PC-9 (cell line): Measurements from ENCODE around the gene NMD3. TPM values are rescaled to one million over a fixed set of nuclear protein-coding genes. Genes with fewer than 3 reads are reported as not detected.
A peak's percentile ranks its signal among the peaks of the same experiment; 100 is the strongest.

Source experiments
- BruUV-seq: library from RNA; stranded (reverse); fragments of 400-500 nt; replicated peaks from 2 replicates; lab custom pipeline; 2021; lab: Mats Ljungman, UMichigan
- CTCF ChIA-PET: fragments of 300-600 bp; sonication (Branson Sonifier 250); formaldehyde crosslinking; loops from one replicate; lab custom pipeline; 2022; ENCODE audit warnings: antibody characterized with exemption; lab: Charles Lee
- POLR2A ChIA-PET: fragments of 300-600 bp; sonication (Branson Sonifier 250); formaldehyde crosslinking; loops from one replicate; lab custom pipeline; 2022; ENCODE audit warnings: antibody characterized with exemption; ENCODE audit not compliant: unreplicated experiment; lab: Charles Lee
- DNase-seq, 2 experiments: peaks; one replicate each; pipeline versions ENCODE4 v3.0.0 to v3.0.0-alpha.2; 2015 to 2022; ENCODE audit warnings: mixed read lengths in 1 of 2
- H2AFZ ChIP-seq: fragments of 200-600 bp; sonication (generic); 2 replicates; pipeline ENCODE4 v1.8.1; 2017; ENCODE audit warnings: antibody characterized with exemption
- H3F3A ChIP-seq: fragments of 200-600 bp; sonication (generic); 2 replicates; pipeline ENCODE4 v1.8.1; 2017; ENCODE audit warnings: antibody characterized with exemption, mild to moderate bottlenecking, low read depth; ENCODE audit not compliant: insufficient read depth
- H3K27ac ChIP-seq: fragments of 200-600 bp; sonication (generic); 2 replicates; pipeline ENCODE4 v1.6.1; 2016; ENCODE audit warnings: mixed run types
- H3K27me3 ChIP-seq: fragments of 200-600 bp; sonication (generic); 2 replicates; pipeline ENCODE4 v1.6.1; 2016; ENCODE audit warnings: low read depth, mixed run types; ENCODE audit not compliant: insufficient read depth
- H3K36me3 ChIP-seq: fragments of 200-600 bp; sonication (generic); 2 replicates; pipeline ENCODE4 v1.6.1; 2016; ENCODE audit warnings: low read depth, mixed run types
- H3K4me1 ChIP-seq: fragments of 200-600 bp; sonication (generic); replicated peaks from 2 replicates; pipeline ENCODE4 v1.6.1; 2016; ENCODE audit warnings: mixed run types; ENCODE audit not compliant: insufficient read depth
- H3K4me2 ChIP-seq: fragments of 200-600 bp; sonication (generic); 2 replicates; pipeline ENCODE4 v1.6.1; 2017; ENCODE audit warnings: mixed run types
- H3K4me3 ChIP-seq: fragments of 200-600 bp; sonication (generic); 2 replicates; pipeline ENCODE4 v1.6.1; 2016; ENCODE audit warnings: mixed run types
- H3K79me2 ChIP-seq: fragments of 200-600 bp; sonication (generic); 2 replicates; pipeline ENCODE4 v1.6.1; 2017; ENCODE audit warnings: low read depth, mixed run types
- H3K9me2 ChIP-seq: fragments of 200-600 bp; sonication (generic); 2 replicates; pipeline ENCODE4 v1.8.1; 2017; ENCODE audit warnings: mild to moderate bottlenecking; ENCODE audit not compliant: insufficient read depth
- H3K9me3 ChIP-seq: fragments of 200-600 bp; sonication (generic); 2 replicates; pipeline ENCODE4 v1.8.1; 2016; ENCODE audit warnings: low read depth; ENCODE audit not compliant: insufficient read depth
- H4K20me1 ChIP-seq: fragments of 200-600 bp; sonication (generic); 2 replicates; pipeline ENCODE4 v1.8.1; 2017; ENCODE audit not compliant: insufficient read depth
- EZH2 ChIP-seq: fragments of 200-600 bp; sonication (generic); IDR thresholded peaks from 2 replicates; pipeline ENCODE4 v1.8.0; 2017; ENCODE audit warnings: antibody characterized with exemption, low read depth
- intact Hi-C: fragments of 100-400 bp; cut with micrococcal nuclease; formaldehyde crosslinking; loops from one replicate; pipeline ENCODE4 v1.10.0; 2022; ENCODE audit not compliant: unreplicated experiment
- total RNA-seq: library from RNA; stranded (reverse); gene quantifications from 2 replicates; pipeline ENCODE4 v1.2.3, GENCODE V29; 2021
- TF ChIP-seq, protein P1 (sequence below): fragments of 200-600 bp; sonication (generic); conservative IDR thresholded peaks from 2 replicates; pipeline ENCODE4 v1.6.1; 2017; ENCODE audit warnings: mixed run types, antibody characterized with exemption, mild to moderate bottlenecking, moderate library complexity

NMD3 gene
- total RNA-seq, 1 experiment from 2014 or later: 56.5 TPM

DNA sequence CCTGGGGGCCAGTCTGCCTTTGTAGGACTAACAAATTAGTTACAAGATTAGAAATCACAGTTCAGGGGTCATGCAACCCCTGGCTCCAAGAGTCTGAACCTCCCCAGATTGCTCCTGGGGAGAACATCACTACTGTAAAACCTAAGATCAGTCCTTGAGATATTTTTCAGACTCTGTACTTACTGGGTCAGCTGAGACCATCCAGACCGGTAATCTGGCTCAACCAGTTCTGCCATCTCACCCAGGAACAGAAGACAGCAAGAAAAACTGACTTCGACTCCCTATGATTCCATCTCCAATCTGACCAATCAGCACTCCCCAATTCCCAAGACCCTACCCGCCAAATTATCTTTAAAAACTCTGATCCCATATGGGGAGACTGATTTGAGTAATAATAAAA is 47.5 kb downstream of the NMD3 start:
- no peaks in the 10 kb centered on the region for H3K36me3 ChIP-seq
- intact Hi-C loops: no loop called here
- CTCF ChIA-PET: interaction anchor here (0.6 kb wide), 1 partner anchor 157 kb away, joined by 8 read pairs; no protein-coding TSS in a partner anchor
- H3K4me1 ChIP-seq: peaks cover 15% of the 10 kb centered on the region
- POLR2A ChIA-PET: no interaction called here
- no peaks in the 10 kb centered on the region for H3K9me2 ChIP-seq
- no peak overlapping the region for H3K27ac ChIP-seq
- no peak overlapping the region for H2AFZ ChIP-seq
- H3K79me2 ChIP-seq: no peaks in the 10 kb centered on the region
- H3K9me3 ChIP-seq: peaks cover 14% of the 10 kb centered on the region
- no peak overlapping the region for H3K4me2 ChIP-seq
- BruUV-seq: no TSS peak
- no peaks in the 10 kb centered on the region for H3K27me3 ChIP-seq
- H3K4me3 ChIP-seq: no peak overlapping the region
- TF ChIP-seq, protein P1, sequence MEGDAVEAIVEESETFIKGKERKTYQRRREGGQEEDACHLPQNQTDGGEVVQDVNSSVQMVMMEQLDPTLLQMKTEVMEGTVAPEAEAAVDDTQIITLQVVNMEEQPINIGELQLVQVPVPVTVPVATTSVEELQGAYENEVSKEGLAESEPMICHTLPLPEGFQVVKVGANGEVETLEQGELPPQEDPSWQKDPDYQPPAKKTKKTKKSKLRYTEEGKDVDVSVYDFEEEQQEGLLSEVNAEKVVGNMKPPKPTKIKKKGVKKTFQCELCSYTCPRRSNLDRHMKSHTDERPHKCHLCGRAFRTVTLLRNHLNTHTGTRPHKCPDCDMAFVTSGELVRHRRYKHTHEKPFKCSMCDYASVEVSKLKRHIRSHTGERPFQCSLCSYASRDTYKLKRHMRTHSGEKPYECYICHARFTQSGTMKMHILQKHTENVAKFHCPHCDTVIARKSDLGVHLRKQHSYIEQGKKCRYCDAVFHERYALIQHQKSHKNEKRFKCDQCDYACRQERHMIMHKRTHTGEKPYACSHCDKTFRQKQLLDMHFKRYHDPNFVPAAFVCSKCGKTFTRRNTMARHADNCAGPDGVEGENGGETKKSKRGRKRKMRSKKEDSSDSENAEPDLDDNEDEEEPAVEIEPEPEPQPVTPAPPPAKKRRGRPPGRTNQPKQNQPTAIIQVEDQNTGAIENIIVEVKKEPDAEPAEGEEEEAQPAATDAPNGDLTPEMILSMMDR: no peak
- no peak for TF ChIP-seq EZH2
- H3F3A ChIP-seq: peaks cover 3% of the 10 kb centered on the region; the same call in 1 of the 2 replicates
- DNase-seq: peak; percentile 19 to 41
- no peaks in the 10 kb centered on the region for H4K20me1 ChIP-seq

DNA sequence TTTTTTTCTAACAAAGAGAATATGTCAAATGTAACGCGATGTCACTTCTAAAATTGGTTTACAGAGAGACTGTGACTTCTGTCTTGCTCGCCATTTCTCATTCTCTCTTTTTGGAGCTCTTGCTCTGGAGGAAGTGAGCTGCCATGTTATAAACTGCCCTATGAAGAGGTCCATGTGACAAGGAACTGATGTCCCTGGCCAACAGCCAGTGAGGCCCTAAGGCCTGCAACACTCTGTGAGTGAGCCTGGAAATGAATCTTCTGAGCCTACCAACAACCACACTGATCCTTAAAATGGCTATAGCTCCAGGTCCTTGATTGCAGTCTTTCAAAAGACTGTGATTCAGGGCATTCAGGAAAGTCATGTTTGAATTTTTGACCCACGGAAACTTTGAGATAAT is 49.9 kb downstream of the NMD3 start:
- POLR2A ChIA-PET: interaction anchor here (0.6 kb wide), 1 partner anchor 9 kb away, joined by 6 read pairs; no protein-coding TSS in a partner anchor
- Histone ChIP-seq H3K9me2 (no peaks in the 10 kb centered on the region), H4K20me1 (no peaks in the 10 kb centered on the region), H3K4me1 (peaks cover 15% of the 10 kb centered on the region), H3K4me2 (no peak overlapping the region), H3K36me3 (no peaks in the 10 kb centered on the region), H3K27ac (no peak overlapping the region), H3K4me3 (no peak overlapping the region), H3F3A (peaks cover 3% of the 10 kb centered on the region; the same call in 1 of the 2 replicates), H2AFZ (no peak overlapping the region), H3K27me3 (no peaks in the 10 kb centered on the region), H3K9me3 (no peaks in the 10 kb centered on the region; the same call in none of the 2 replicates), H3K79me2 (no peaks in the 10 kb centered on the region)
- no TSS peak for BruUV-seq
- TF ChIP-seq, protein P1: no peak
- no peak for TF ChIP-seq EZH2
- intact Hi-C loops: loop anchor here (5.0 kb wide), 3 partner anchors 174 to 564 kb away; no protein-coding TSS in a partner anchor
- CTCF ChIA-PET: no interaction called here
- DNase-seq: no peak

DNA sequence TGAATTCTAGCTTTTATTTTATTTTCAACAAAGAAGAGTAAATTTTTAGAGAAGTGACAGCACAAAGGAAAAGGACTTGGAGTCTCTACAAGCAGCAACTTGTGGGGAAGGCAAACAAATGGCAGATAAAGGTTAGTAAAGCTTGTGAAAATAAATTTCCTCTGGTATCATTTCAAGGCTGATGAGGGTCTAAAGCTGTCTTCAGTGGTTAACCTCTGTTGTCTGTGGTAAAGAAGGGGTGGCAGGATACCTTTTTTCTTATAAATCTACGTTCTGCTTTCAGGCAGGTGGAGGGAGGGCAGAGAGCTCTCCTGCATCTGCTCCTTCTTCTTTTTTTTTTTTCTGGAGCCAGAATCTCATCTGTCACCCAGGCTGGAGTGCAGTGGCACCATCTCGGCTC is 50.5 kb downstream of the NMD3 start:
- intact Hi-C loops: loop anchor here (5.0 kb wide), 3 partner anchors 174 to 564 kb away; no protein-coding TSS in a partner anchor
- Histone ChIP-seq H3K79me2 (no peaks in the 10 kb centered on the region), H2AFZ (no peak overlapping the region), H3K9me2 (no peaks in the 10 kb centered on the region), H3K4me3 (no peak overlapping the region), H3K9me3 (no peaks in the 10 kb centered on the region; the same call in none of the 2 replicates), H3K36me3 (no peaks in the 10 kb centered on the region), H3K27me3 (no peaks in the 10 kb centered on the region), H3K27ac (no peak overlapping the region), H4K20me1 (no peaks in the 10 kb centered on the region), H3F3A (peaks cover 2% of the 10 kb centered on the region; the same call in 1 of the 2 replicates), H3K4me2 (no peak overlapping the region), H3K4me1 (peaks cover 14% of the 10 kb centered on the region)
- POLR2A ChIA-PET: no interaction called here
- no peak for TF ChIP-seq EZH2
- TF ChIP-seq, protein P1: no peak
- no TSS peak for BruUV-seq
- CTCF ChIA-PET: no interaction called here
- DNase-seq: no peak
